Glutamatergic neuron (in vitro differentiated cells): ENCODE data around the gene RASSF5. TPM values are rescaled to one million over a fixed set of nuclear protein-coding genes. Genes with fewer than 3 reads are reported as not detected.

ENCODE experiments used
- DNase-seq: peaks from one replicate; pipeline ENCODE4 v3.0.0; 2022
- H3K27ac Mint-ChIP-seq: one replicate; pipeline ENCODE4 v1.8.0; 2020; ENCODE audit warnings: mild to moderate bottlenecking, mixed read lengths, inconsistent platforms; ENCODE audit not compliant: unreplicated experiment
- H3K27me3 Mint-ChIP-seq: one replicate; pipeline ENCODE4 v1.8.0; 2020; ENCODE audit warnings: mild to moderate bottlenecking, moderate library complexity, mixed read lengths, inconsistent platforms; ENCODE audit not compliant: unreplicated experiment
- H3K36me3 Mint-ChIP-seq: one replicate; pipeline ENCODE4 v1.8.0; 2020; ENCODE audit warnings: mild to moderate bottlenecking, mixed read lengths, inconsistent platforms; ENCODE audit not compliant: unreplicated experiment
- H3K4me1 Mint-ChIP-seq: one replicate; pipeline ENCODE4 v1.8.0; 2020; ENCODE audit warnings: mild to moderate bottlenecking, low read depth, mixed read lengths, inconsistent platforms; ENCODE audit not compliant: unreplicated experiment
- H3K4me3 Mint-ChIP-seq: one replicate; pipeline ENCODE4 v1.8.0; 2020; ENCODE audit warnings: mild to moderate bottlenecking, mixed read lengths, inconsistent platforms; ENCODE audit not compliant: unreplicated experiment
- H3K9me3 Mint-ChIP-seq: one replicate; pipeline ENCODE4 v1.8.0; 2020; ENCODE audit warnings: mild to moderate bottlenecking, moderate library complexity, mixed read lengths, inconsistent platforms; ENCODE audit not compliant: unreplicated experiment
- total RNA-seq: library from RNA; stranded (reverse); fragmentation: NEBNext Ultra II Directional; extraction: Animal tissue kit (Norgen Biotek cat#: 25700); gene quantifications from one replicate; pipeline ENCODE4 v1.2.1, GENCODE V29; 2021; ENCODE audit not compliant: unreplicated experiment
- TF ChIP-seq, protein P1 (sequence below): fragments of 200-600 bp; sonication (generic); IDR thresholded peaks from one replicate; pipeline ENCODE4 v1.5.0; 2021; ENCODE audit not compliant: partially characterized antibody, unreplicated experiment

Gene RASSF5
- total RNA-seq, 1 donor from 2014 or later: 2.7 TPM

DNA sequence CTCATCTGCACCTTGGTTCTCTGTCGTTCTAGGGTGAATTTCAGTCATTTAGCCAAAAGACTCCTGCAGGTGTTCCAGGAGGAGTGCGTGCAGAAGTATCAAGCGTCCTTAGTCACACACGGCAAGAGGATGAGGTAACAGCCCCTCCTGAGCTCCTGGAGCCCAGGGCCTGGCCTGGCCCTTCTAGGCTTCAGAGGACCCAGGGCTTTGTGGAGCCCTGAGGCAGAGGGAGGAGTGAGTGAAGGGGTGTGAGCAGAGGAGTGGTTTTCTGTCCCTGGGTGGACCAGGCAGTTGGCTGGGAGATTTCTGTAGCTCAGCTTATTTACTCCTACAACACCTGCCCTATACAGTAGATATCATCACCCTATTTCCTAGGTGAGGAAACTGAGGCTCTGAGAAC lies 15.7 kb upstream of the RASSF5 start:
- Mint-ChIP-seq H3K27ac (no peak overlapping the region), H3K27me3 (peaks cover 5% of the 10 kb centered on the region), H3K4me1 (peaks cover 11% of the 10 kb centered on the region), H3K9me3 (no peaks in the 10 kb centered on the region), H3K4me3 (no peak overlapping the region), H3K36me3 (no peaks in the 10 kb centered on the region)
- no peak for DNase-seq
- TF ChIP-seq, protein P1, sequence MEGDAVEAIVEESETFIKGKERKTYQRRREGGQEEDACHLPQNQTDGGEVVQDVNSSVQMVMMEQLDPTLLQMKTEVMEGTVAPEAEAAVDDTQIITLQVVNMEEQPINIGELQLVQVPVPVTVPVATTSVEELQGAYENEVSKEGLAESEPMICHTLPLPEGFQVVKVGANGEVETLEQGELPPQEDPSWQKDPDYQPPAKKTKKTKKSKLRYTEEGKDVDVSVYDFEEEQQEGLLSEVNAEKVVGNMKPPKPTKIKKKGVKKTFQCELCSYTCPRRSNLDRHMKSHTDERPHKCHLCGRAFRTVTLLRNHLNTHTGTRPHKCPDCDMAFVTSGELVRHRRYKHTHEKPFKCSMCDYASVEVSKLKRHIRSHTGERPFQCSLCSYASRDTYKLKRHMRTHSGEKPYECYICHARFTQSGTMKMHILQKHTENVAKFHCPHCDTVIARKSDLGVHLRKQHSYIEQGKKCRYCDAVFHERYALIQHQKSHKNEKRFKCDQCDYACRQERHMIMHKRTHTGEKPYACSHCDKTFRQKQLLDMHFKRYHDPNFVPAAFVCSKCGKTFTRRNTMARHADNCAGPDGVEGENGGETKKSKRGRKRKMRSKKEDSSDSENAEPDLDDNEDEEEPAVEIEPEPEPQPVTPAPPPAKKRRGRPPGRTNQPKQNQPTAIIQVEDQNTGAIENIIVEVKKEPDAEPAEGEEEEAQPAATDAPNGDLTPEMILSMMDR: no peak

- Mint-ChIP-seq H3K4me3 (no peak overlapping the region), H3K36me3 (no peaks in the 10 kb centered on the region), H3K4me1 (peaks cover 11% of the 10 kb centered on the region), H3K27me3 (peaks cover 5% of the 10 kb centered on the region), H3K9me3 (peaks cover 3% of the 10 kb centered on the region), H3K27ac (peak overlapping the region; percentile 48)
- DNase-seq: no peak
- TF ChIP-seq, protein P1: no peak
Measured at GRCh38 chr1:206492589-206492988, 14.7 kb upstream of the RASSF5 start.

- H3K27ac Mint-ChIP-seq: no peak overlapping the region
- H3K36me3 Mint-ChIP-seq: no peaks in the 10 kb centered on the region
- H3K27me3 Mint-ChIP-seq: peaks cover 3% of the 10 kb centered on the region
- peaks cover 11% of the 10 kb centered on the region for H3K4me1 Mint-ChIP-seq
- TF ChIP-seq, protein P1: no peak
- H3K4me3 Mint-ChIP-seq: no peak overlapping the region
- DNase-seq: no peak
- H3K9me3 Mint-ChIP-seq: peaks cover 3% of the 10 kb centered on the region
Measured at GRCh38 chr1:206493279-206493678, 14.1 kb upstream of the RASSF5 start.

- Mint-ChIP-seq H3K27ac (no peak overlapping the region), H3K27me3 (peaks cover 3% of the 10 kb centered on the region), H3K36me3 (no peaks in the 10 kb centered on the region), H3K9me3 (peaks cover 3% of the 10 kb centered on the region), H3K4me3 (no peak overlapping the region), H3K4me1 (peaks cover 11% of the 10 kb centered on the region)
- TF ChIP-seq, protein P1: no peak
- no peak for DNase-seq
Measured at GRCh38 chr1:206495011-206495461, 12.3 kb upstream of the RASSF5 start.

DNA sequence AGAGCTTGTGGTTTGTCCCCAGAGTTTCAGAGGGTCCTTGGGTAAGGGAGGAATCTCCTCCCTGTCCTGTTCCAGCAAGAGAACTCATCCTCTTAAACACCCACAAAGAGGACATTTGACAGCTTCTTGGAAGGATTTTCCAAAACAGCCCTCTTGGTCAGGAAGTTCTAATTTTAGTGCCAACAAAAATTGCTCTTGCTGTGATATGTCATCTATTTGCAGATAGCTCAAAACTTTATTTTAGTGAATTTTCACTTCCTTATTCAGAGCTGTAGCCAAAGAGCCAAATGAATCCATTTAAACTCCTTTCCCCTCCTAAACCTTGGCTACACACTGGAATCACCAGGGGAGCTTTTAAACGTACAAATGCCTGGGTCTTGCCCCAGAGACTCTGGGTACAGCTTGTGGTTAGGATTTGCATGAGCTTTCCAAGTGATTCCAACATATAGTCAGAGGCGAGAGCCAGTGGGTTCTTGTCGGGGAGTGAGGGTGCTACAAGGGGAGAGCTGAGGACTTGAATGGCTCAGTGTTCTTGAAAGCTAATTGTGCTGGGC lies 11.8 kb upstream of the RASSF5 start:
- Mint-ChIP-seq H3K4me1 (peaks cover 8% of the 10 kb centered on the region), H3K27ac (no peak overlapping the region), H3K27me3 (peaks cover 3% of the 10 kb centered on the region), H3K36me3 (no peaks in the 10 kb centered on the region), H3K4me3 (no peak overlapping the region), H3K9me3 (peaks cover 3% of the 10 kb centered on the region)
- TF ChIP-seq, protein P1: no peak
- DNase-seq: no peak
